OCI-LY1 (cell line): ENCODE measurements around the gene GPSM1.

Experiments used
- H2AFZ ChIP-seq: fragments of 200-600 bp; sonication (generic), shearing (Covaris generic); 2 replicates; pipeline ENCODE4 v1.6.0; 2014; ENCODE audit warnings: antibody characterized with exemption, mild to moderate bottlenecking, low read length
- H3F3A ChIP-seq: fragments of 200-600 bp; sonication (generic), shearing (Covaris generic); 2 replicates; pipeline ENCODE4 v1.6.0; 2014; ENCODE audit warnings: mild to moderate bottlenecking, antibody characterized with exemption, low read length, moderate library complexity; ENCODE audit not compliant: insufficient read depth
- H3K27ac ChIP-seq: fragments of 200-600 bp; sonication (generic); 2 replicates; pipeline ENCODE4 v1.5.1; 2014; ENCODE audit warnings: low read length, mixed run types, mild to moderate bottlenecking, low read depth; ENCODE audit not compliant: poor library complexity, severe bottlenecking
- H3K27me3 ChIP-seq: fragments of 200-600 bp; sonication (generic); 2 replicates; pipeline ENCODE4 v1.6.0; 2014; ENCODE audit warnings: antibody characterized with exemption, mild to moderate bottlenecking, low read length, moderate library complexity; ENCODE audit not compliant: insufficient read depth
- H3K36me3 ChIP-seq: fragments of 200-600 bp; sonication (generic); 2 replicates; pipeline ENCODE4 v1.6.1; 2014; ENCODE audit warnings: mild to moderate bottlenecking, antibody characterized with exemption, low read length, moderate library complexity, mixed read lengths; ENCODE audit not compliant: insufficient read depth
- H3K4me1 ChIP-seq: fragments of 200-600 bp; sonication (generic); 2 replicates; pipeline ENCODE4 v1.5.1; 2014; ENCODE audit warnings: mild to moderate bottlenecking, low read length, moderate library complexity; ENCODE audit not compliant: insufficient read depth, severe bottlenecking
- H3K4me2 ChIP-seq: fragments of 200-600 bp; sonication (generic), shearing (Covaris generic); 2 replicates; pipeline ENCODE4 v1.6.1; 2014; ENCODE audit warnings: low read length
- H3K4me3 ChIP-seq: fragments of 200-600 bp; sonication (generic); 2 replicates; pipeline ENCODE4 v1.5.1; 2014; ENCODE audit warnings: low read length, low read depth, mild to moderate bottlenecking, mixed read lengths; ENCODE audit not compliant: poor library complexity, severe bottlenecking
- H3K79me2 ChIP-seq: fragments of 200-600 bp; shearing (Covaris generic); 2 replicates; pipeline ENCODE4 v1.6.1; 2016; ENCODE audit warnings: mixed run types, low read length, mixed read lengths; ENCODE audit not compliant: insufficient read depth
- H3K9ac ChIP-seq: fragments of 200-600 bp; sonication (generic), shearing (Covaris generic); 2 replicates; pipeline ENCODE4 v1.6.1; 2014; ENCODE audit warnings: mild to moderate bottlenecking, low read length, mixed read lengths
- H3K9me2 ChIP-seq: fragments of 200-600 bp; sonication (generic), shearing (Covaris generic); 2 replicates; pipeline ENCODE4 v1.6.1; 2014; ENCODE audit warnings: low read depth, mild to moderate bottlenecking, low read length, mixed read lengths
- H3K9me3 ChIP-seq: fragments of 200-600 bp; shearing (Covaris generic); 2 replicates; pipeline ENCODE4 v1.6.1; 2014; ENCODE audit warnings: low read length, mixed read lengths
- H4K20me1 ChIP-seq: fragments of 200-600 bp; sonication (generic), shearing (Covaris generic); 2 replicates; pipeline ENCODE4 v1.6.0; 2016; ENCODE audit warnings: mild to moderate bottlenecking, low read length; ENCODE audit not compliant: insufficient read depth
- CTCF ChIP-seq: fragments of 200-600 bp; sonication (generic), shearing (Covaris generic); IDR thresholded peaks from 2 replicates; pipeline ENCODE4 v1.5.1; 2017; ENCODE audit warnings: mild to moderate bottlenecking, antibody characterized with exemption, low read length, moderate library complexity, mixed read lengths
- EZH2 ChIP-seq: fragments of 200-600 bp; sonication (generic), shearing (Covaris generic); IDR thresholded peaks from 2 replicates; pipeline ENCODE4 v1.8.0; 2017; ENCODE audit warnings: borderline replicate concordance, mixed run types, mild to moderate bottlenecking, antibody characterized with exemption, low read length, moderate library complexity, mixed read lengths

GPSM1 gene

GRCh38 chr9:136281421-136282271 lies 45.7 kb upstream of the GPSM1 start:
- H3F3A ChIP-seq: no peaks in the 10 kb centered on the region
- H3K4me3 ChIP-seq: no peak overlapping the region
- H3K36me3 ChIP-seq: no peaks in the 10 kb centered on the region
- TF ChIP-seq CTCF (no peak), EZH2 (no peak)
- H3K27ac ChIP-seq: no peak overlapping the region
- H3K79me2 ChIP-seq: no peaks in the 10 kb centered on the region
- no peak overlapping the region for H3K4me2 ChIP-seq
- no peak overlapping the region for H2AFZ ChIP-seq
- no peaks in the 10 kb centered on the region for H3K9me2 ChIP-seq
- peaks cover 26% of the 10 kb centered on the region; the same call in 1 of the 2 replicates for H3K27me3 ChIP-seq
- no peak overlapping the region for H3K9ac ChIP-seq
- no peaks in the 10 kb centered on the region for H3K9me3 ChIP-seq
- H3K4me1 ChIP-seq: peaks cover 3% of the 10 kb centered on the region
- H4K20me1 ChIP-seq: no peaks in the 10 kb centered on the region

- Histone ChIP-seq H3K36me3 (no peaks in the 10 kb centered on the region), H3K79me2 (no peaks in the 10 kb centered on the region), H4K20me1 (no peaks in the 10 kb centered on the region), H2AFZ (no peak overlapping the region), H3K4me2 (no peak overlapping the region), H3K9me3 (no peaks in the 10 kb centered on the region), H3K27ac (no peak overlapping the region), H3K4me3 (no peak overlapping the region), H3F3A (no peaks in the 10 kb centered on the region), H3K4me1 (peaks cover 3% of the 10 kb centered on the region), H3K9ac (no peak overlapping the region), H3K27me3 (peaks cover 26% of the 10 kb centered on the region; the same call in 1 of the 2 replicates), H3K9me2 (no peaks in the 10 kb centered on the region)
- TF ChIP-seq EZH2: no peak
- no peak for TF ChIP-seq CTCF
These were observed 45.0 kb upstream of the GPSM1 start for GRCh38 chr9:136282272-136282861.

- peaks cover 24% of the 10 kb centered on the region; the same call in 1 of the 2 replicates for H3K27me3 ChIP-seq
- H3K79me2 ChIP-seq: no peaks in the 10 kb centered on the region
- H2AFZ ChIP-seq: no peak overlapping the region
- H3K9ac ChIP-seq: no peak overlapping the region
- no peaks in the 10 kb centered on the region for H3K36me3 ChIP-seq
- H3K4me3 ChIP-seq: no peak overlapping the region
- no peaks in the 10 kb centered on the region for H4K20me1 ChIP-seq
- H3F3A ChIP-seq: no peaks in the 10 kb centered on the region
- H3K9me2 ChIP-seq: no peaks in the 10 kb centered on the region
- no peak overlapping the region for H3K27ac ChIP-seq
- no peaks in the 10 kb centered on the region for H3K9me3 ChIP-seq
- no peak for TF ChIP-seq EZH2
- TF ChIP-seq CTCF: peak; percentile 87
- H3K4me2 ChIP-seq: no peak overlapping the region
- H3K4me1 ChIP-seq: peaks cover 3% of the 10 kb centered on the region
These were observed 43.8 kb upstream of the GPSM1 start for GRCh38 chr9:136283291-136284235.
